AG04450 (cell line): ENCODE results near the gene PLCXD3. TPM values are rescaled to one million over a fixed set of nuclear protein-coding genes. Genes with fewer than 3 reads are reported as not detected.

ENCODE experiments used
- CTCF ChIA-PET: fragments of 300-600, 350-600 bp; formaldehyde crosslinking; extraction: SDS; loops from one replicate; lab custom pipeline; 2022; ENCODE audit warnings: antibody characterized with exemption, inconsistent platforms; lab: Charles Lee
- POLR2A ChIA-PET: fragments of 350-600 bp; formaldehyde crosslinking; extraction: SDS; loops from one replicate; lab custom pipeline; 2021; ENCODE audit warnings: antibody characterized with exemption, inconsistent platforms; lab: Yijun Ruan, JAX
- DNase-seq: peaks from one replicate; pipeline ENCODE4 v3.0.0-alpha.2; 2011; ENCODE audit warnings: low read depth, low spot score
- H3K27ac ChIP-seq: one replicate; pipeline ENCODE4 v1.5.1; 2012; ENCODE audit warnings: low read depth, low read length, control low read depth
- H3K27me3 ChIP-seq: one replicate; pipeline ENCODE4 v1.6.0; 2012; ENCODE audit warnings: low read length; ENCODE audit not compliant: control insufficient read depth, insufficient read depth
- H3K4me3 ChIP-seq: 2 replicates; pipeline ENCODE4 v1.5.1; 2011; ENCODE audit warnings: mild to moderate bottlenecking, low read depth, low read length, control low read depth
- H3K9me3 ChIP-seq: 2 replicates; pipeline ENCODE4 v1.5.1; 2012; ENCODE audit warnings: low read length; ENCODE audit not compliant: control insufficient read depth, insufficient read depth
- polyA plus RNA-seq: library from polyadenylated mRNA; depleted of rRNA; stranded (reverse); fragments of >200 nt; gene quantifications from 2 replicates; pipeline ENCODE4 v1.2.3, GENCODE V29; 2011
- TF ChIP-seq, protein P1 (sequence below): IDR thresholded peaks from 2 replicates; pipeline ENCODE4 v1.5.1; 2011; ENCODE audit warnings: low read depth, low read length, control low read depth, inconsistent platforms

The PLCXD3 gene
- polyA plus RNA-seq, 1 experiment: 0.02 TPM

- DNase-seq: no peak
- Histone ChIP-seq H3K9me3 (no peaks in the 10 kb centered on the region; the same call in 1 of the 2 replicates), H3K4me3 (peak overlapping the region; percentile 48), H3K27me3 (peaks cover 22% of the 10 kb centered on the region), H3K27ac (no peak overlapping the region)
- CTCF ChIA-PET: interaction anchor here (0.6 kb wide), 1 partner anchor 1931 kb away, joined by 6 read pairs; no protein-coding TSS in a partner anchor
- POLR2A ChIA-PET: no interaction called here
- TF ChIP-seq, protein P1, sequence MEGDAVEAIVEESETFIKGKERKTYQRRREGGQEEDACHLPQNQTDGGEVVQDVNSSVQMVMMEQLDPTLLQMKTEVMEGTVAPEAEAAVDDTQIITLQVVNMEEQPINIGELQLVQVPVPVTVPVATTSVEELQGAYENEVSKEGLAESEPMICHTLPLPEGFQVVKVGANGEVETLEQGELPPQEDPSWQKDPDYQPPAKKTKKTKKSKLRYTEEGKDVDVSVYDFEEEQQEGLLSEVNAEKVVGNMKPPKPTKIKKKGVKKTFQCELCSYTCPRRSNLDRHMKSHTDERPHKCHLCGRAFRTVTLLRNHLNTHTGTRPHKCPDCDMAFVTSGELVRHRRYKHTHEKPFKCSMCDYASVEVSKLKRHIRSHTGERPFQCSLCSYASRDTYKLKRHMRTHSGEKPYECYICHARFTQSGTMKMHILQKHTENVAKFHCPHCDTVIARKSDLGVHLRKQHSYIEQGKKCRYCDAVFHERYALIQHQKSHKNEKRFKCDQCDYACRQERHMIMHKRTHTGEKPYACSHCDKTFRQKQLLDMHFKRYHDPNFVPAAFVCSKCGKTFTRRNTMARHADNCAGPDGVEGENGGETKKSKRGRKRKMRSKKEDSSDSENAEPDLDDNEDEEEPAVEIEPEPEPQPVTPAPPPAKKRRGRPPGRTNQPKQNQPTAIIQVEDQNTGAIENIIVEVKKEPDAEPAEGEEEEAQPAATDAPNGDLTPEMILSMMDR: no peak
These were observed 814 bp downstream of the PLCXD3 start for GRCh38 chr5:41509399-41510175.

DNA sequence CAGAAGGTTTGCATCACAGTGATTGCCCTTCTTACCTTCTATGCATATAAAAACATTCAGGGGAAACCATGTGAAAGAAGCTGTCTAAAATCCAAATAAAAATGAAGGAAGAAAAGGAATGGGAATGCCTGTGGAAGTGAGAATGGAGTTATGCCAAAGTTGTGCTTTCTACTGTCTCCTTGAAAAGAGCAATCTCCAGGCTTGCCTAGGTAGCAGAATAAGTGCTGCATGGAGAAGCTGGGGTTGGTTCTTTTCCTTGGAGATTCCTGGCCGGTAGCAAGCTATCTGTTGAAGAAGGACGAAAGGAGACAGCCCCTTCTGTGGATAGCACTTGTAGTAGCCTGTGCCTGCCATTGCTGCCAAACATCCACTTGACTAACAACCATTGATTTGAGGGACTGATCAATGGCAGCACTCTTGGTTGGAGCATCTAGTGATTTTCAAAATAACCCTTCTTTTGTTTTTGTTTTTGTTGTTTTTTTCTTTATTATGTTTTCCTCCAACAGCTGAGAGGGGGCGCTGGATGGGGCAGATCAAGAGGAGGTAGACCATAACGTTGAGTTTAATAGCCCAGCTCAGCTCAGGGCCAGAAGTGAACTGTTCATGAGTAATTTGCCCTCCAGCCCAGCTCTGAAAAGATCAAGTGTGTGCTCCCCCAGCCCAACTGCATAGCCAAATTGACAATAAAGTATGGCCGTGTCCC lies 1.6 kb downstream of the PLCXD3 start:
- Histone ChIP-seq H3K4me3 (no peak overlapping the region), H3K27me3 (peaks cover 22% of the 10 kb centered on the region), H3K9me3 (no peaks in the 10 kb centered on the region; the same call in 1 of the 2 replicates), H3K27ac (no peak overlapping the region)
- POLR2A ChIA-PET: no interaction called here
- DNase-seq: no peak
- TF ChIP-seq, protein P1: no peak
- CTCF ChIA-PET: interaction anchor here (1.3 kb wide), 1 partner anchor 604 kb away, joined by 3 read pairs; no protein-coding TSS in a partner anchor

DNA sequence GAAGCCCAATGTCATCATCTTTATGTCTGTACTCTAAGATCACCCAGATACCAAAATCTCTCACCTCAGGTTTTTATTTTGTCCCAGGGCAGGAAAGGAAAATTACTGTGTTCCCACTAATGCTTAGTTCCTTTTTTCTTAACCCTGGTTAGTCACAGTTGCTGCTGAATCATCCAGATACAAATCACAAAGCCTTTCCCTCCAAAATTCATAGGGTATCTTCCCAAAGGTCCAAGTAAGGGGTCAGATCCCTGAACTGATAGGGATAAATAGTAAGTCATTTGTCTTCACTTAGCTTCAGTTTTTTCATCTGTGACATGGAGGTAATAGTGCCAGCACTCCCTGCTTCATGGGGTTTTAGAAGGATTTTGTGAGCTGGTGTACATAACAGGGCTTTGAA lies 2.2 kb downstream of the PLCXD3 start:
- TF ChIP-seq, protein P1: no peak
- CTCF ChIA-PET: interaction anchor here (1.3 kb wide), 1 partner anchor 604 kb away, joined by 3 read pairs; no protein-coding TSS in a partner anchor
- POLR2A ChIA-PET: no interaction called here

GRCh38 chr5:41507501-41507900 lies 2.9 kb downstream of the PLCXD3 start:
- CTCF ChIA-PET: no interaction called here
- no peak overlapping the region for H3K27ac ChIP-seq
- no peak overlapping the region for H3K4me3 ChIP-seq
- POLR2A ChIA-PET: no interaction called here
- H3K9me3 ChIP-seq: no peaks in the 10 kb centered on the region; the same call in 1 of the 2 replicates
- peaks cover 22% of the 10 kb centered on the region for H3K27me3 ChIP-seq
- no peak for DNase-seq
- TF ChIP-seq, protein P1: no peak

More for the DNA sequence above, 2.2 kb downstream of the PLCXD3 start:
- DNase-seq: no peak
- no peaks in the 10 kb centered on the region; the same call in 1 of the 2 replicates for H3K9me3 ChIP-seq
- H3K27me3 ChIP-seq: peaks cover 22% of the 10 kb centered on the region
- no peak overlapping the region for H3K27ac ChIP-seq
- H3K4me3 ChIP-seq: no peak overlapping the region

DNA sequence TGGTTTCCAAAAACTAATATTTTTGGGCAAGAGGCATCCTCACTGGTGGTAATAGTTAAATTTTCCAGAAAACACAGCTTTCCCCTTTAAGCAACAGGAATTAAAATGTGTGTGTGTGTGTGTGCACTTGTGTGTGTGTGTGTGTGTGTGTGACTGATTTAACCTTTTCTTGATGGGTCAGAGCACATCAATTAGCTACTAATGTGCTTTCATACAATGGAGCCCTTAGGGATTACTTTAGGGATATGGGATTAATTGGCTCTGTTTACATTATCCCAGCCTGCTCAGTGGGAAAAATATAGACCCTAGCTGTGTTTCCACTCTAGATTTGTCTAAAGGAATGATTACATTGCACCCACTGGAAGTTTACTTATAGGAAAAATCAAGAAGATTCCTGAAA lies 6.5 kb downstream of the PLCXD3 start:
- POLR2A ChIA-PET: no interaction called here
- Histone ChIP-seq H3K27ac (no peak overlapping the region), H3K27me3 (peaks cover 5% of the 10 kb centered on the region), H3K9me3 (no peaks in the 10 kb centered on the region), H3K4me3 (no peak overlapping the region)
- CTCF ChIA-PET: no interaction called here
- TF ChIP-seq, protein P1: no peak
- DNase-seq: no peak
